ENCODE measurements around the gene TEX26. TPM values are rescaled to one million over a fixed set of nuclear protein-coding genes. Genes with fewer than 3 reads are reported as not detected.

Gene TEX26
- total and polyA plus RNA-seq, 7 donors = not detected

DNA sequence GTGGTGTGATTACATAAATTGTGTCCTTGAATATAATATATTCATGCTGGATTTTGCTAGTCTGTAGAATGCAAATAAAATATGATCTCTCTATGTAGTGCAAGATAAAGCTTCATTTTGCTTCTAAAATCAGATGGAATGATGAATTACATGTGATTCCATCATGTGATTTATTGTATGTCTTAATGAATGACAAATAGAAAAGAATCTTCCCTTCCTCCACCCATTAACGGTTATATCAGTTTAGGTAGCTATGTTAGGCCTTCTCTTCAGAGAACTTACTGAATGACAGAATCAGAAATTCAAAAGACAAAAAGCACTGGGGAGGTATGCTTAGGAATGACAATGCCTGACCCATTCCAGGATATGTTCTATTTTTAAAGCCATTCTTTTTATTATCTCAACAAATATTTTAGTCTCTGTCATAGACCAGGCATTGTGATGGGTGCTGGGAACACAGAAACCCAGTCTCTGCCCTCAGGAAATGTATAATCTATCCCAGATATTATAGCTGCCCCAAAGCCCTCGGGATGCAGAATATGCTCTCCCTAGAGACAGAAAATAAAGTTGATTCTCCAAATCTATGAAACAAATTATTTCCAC lies 90.6 kb downstream of the TEX26 start:
- Histone ChIP-seq H3K9me3 (no peaks in the 10 kb centered on the region), H3K36me3 (no peaks in the 10 kb centered on the region), H3K27ac (no peak overlapping the region), H3K4me1 (no peaks in the 10 kb centered on the region), H3K27me3 (no peaks in the 10 kb centered on the region), H3K4me3 (no peak overlapping the region)
- intact Hi-C loops (cut with DNase I) = no loop called here
- TF ChIP-seq POLR2A (IDR thresholded peaks at IDR 0.05) (no peak), CTCF (IDR thresholded peaks at IDR 0.05) (no peak), POLR2AphosphoS5 (IDR thresholded peaks at IDR 0.05) (no peak), EP300 (IDR thresholded peaks at IDR 0.05) (no peak)
- WGBS, 2 donors = 51 to 53% methylated on average over 2 of the region's 2 CpGs
- no peak for DNase-seq

Other genes starting within 250 kb of the TEX26 start
- gene ALOX5AP, start 197.1 kb upstream of the TEX26 start, total RNA-seq = 10 to 100 TPM; 11.6 to 24.8 (median 21.6) TPM
- gene ALOX5AP, start 197.1 kb upstream of the TEX26 start, polyA plus RNA-seq = 10 to 100 TPM; 13.2 to 65.0 (median 25.6) TPM
- 10 to 100 TPM; 14.3 to 42.1 (median 20.1) TPM for gene MEDAG, start 26.4 kb upstream of the TEX26 start, total RNA-seq
- gene MEDAG, start 26.4 kb upstream of the TEX26 start, polyA plus RNA-seq = 10 to 100 TPM in 1 of 3 donors, 1 to 10 TPM in 2; 1.4 to 18.0 (median 5.0) TPM
- gene HSPH1, start 229.2 kb downstream of the TEX26 start, total RNA-seq = 10 to 100 TPM; 30.7 to 41.5 (median 33.7) TPM
- 10 to 100 TPM; 12.0 to 26.1 (median 15.5) TPM for gene HSPH1, start 229.2 kb downstream of the TEX26 start, polyA plus RNA-seq

Data from sigmoid colon (tissue), 7 donors.